Measurements from ENCODE around the gene FOLR2. TPM values are rescaled to one million over a fixed set of nuclear protein-coding genes. Genes with fewer than 3 reads are reported as not detected.

The FOLR2 gene
- total RNA-seq, 4 donors from 2014 or later = 7.3 to 70.3 (median 33.9) TPM

DNA sequence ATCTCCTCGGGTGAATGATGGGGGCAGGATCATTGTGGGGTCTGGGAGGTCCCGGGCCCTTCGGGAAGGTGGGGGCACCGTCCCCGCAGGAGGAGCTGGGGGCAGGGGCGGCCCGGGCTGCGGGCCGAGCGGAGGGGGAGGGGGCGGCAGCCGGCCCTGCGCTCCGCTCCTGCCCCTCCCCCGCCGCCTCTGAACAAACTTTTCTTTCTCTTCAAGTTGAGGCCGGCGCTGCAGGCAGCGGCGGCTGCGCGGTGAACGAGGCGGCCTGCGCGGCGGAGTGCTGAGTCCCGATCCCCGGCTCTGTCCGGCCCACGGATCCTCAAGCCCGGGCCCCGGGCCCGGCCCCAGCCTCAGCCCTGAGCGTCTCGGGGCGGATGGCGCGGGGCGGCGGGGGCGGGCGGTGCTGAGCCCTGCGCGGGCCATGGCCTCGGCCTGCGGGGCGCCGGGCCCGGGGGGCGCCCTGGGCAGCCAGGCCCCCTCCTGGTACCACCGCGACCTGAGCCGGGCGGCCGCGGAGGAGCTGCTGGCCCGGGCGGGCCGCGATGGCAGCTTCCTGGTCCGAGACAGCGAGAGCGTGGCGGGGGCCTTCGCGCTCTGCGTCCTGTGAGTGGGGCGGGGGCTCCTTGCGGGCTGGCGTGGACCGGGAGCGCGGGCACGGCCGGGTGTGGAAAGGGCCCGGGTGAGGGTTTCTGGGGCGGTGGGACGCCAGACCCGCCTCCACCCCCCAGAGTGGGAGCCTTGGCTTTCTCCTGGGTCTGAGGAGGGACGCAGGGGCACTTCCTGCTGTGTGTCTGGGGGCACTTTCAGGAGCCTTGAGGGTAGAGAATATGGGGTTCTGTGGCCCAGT is 8.2 kb downstream of the FOLR2 start, which contains the start of gene INPPL1:
TSS of gene INPPL1 (plus strand) at position 204 of the 847 bp plus-strand sequence. CDS start at position 422, 218 bp downstream.
- Histone ChIP-seq H3K4me1 (peaks cover 0 to 52% (median 19%) of the 10 kb centered on the region in 3 donors), H3K4me3 (peak within 1 kb of the TSS; percentile 88 to 95), H3K27ac (peak within 1 kb of the TSS; percentile 92 to 99 (median 94)), H3K9me3 (no peaks in the 10 kb centered on the region), H3K27me3 (no peaks in the 10 kb centered on the region), H3K36me3 (peaks cover 0 to 23% of the 10 kb centered on the region in 2 donors)
- WGBS, 2 donors (ENCODE audit: low coverage in 1 of 2) = no CpG with 5 or more reads among the region's 81 CpGs
- no peak for ATAC-seq
- TF ChIP-seq, protein P1, sequence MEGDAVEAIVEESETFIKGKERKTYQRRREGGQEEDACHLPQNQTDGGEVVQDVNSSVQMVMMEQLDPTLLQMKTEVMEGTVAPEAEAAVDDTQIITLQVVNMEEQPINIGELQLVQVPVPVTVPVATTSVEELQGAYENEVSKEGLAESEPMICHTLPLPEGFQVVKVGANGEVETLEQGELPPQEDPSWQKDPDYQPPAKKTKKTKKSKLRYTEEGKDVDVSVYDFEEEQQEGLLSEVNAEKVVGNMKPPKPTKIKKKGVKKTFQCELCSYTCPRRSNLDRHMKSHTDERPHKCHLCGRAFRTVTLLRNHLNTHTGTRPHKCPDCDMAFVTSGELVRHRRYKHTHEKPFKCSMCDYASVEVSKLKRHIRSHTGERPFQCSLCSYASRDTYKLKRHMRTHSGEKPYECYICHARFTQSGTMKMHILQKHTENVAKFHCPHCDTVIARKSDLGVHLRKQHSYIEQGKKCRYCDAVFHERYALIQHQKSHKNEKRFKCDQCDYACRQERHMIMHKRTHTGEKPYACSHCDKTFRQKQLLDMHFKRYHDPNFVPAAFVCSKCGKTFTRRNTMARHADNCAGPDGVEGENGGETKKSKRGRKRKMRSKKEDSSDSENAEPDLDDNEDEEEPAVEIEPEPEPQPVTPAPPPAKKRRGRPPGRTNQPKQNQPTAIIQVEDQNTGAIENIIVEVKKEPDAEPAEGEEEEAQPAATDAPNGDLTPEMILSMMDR (IDR thresholded peaks at IDR 0.05) = no peak
- no peak for TF ChIP-seq POLR2AphosphoS5 (IDR thresholded peaks at IDR 0.05)
- no peak for TF ChIP-seq EP300 (IDR thresholded peaks at IDR 0.05)
- no peak for TF ChIP-seq POLR2A (IDR thresholded peaks at IDR 0.05)

GRCh38 chr11:72225411-72225951 is 8.9 kb downstream of the FOLR2 start:
- no peak for ATAC-seq
- Histone ChIP-seq H3K4me3 (peak overlapping the region; percentile 88 to 95), H3K27ac (peak overlapping the region in 3 of 4 donors; percentile 92 to 99 (median 95)), H3K4me1 (peaks cover 0 to 52% (median 19%) of the 10 kb centered on the region in 3 donors), H3K36me3 (peaks cover 0 to 30% of the 10 kb centered on the region in 2 donors), H3K9me3 (no peaks in the 10 kb centered on the region), H3K27me3 (no peaks in the 10 kb centered on the region)
- WGBS, 2 donors (ENCODE audit: low coverage in 1 of 2) = 0 to 22% methylated on average over 5 to 6 of the region's 11 CpGs
- no peak for TF ChIP-seq POLR2A (IDR thresholded peaks at IDR 0.05)
- TF ChIP-seq POLR2AphosphoS5 (IDR thresholded peaks at IDR 0.05) = no peak
- TF ChIP-seq EP300 (IDR thresholded peaks at IDR 0.05) = no peak
- TF ChIP-seq, protein P1 (IDR thresholded peaks at IDR 0.05) = no peak

GRCh38 chr11:72226701-72227100 is 10.1 kb downstream of the FOLR2 start:
- ATAC-seq = no peak
- peak overlapping the region in 2 of 4 donors; percentile 12 to 92 for H3K27ac ChIP-seq
- 54 to 87% methylated on average over 3 to 4 of the region's 5 CpGs for WGBS, 2 donors (ENCODE audit: low coverage in 1 of 2)
- H3K4me3 ChIP-seq = no peak overlapping the region
- TF ChIP-seq EP300 (IDR thresholded peaks at IDR 0.05) (no peak), POLR2A (IDR thresholded peaks at IDR 0.05) (no peak), POLR2AphosphoS5 (IDR thresholded peaks at IDR 0.05) (no peak)
- TF ChIP-seq, protein P1 (IDR thresholded peaks at IDR 0.05) = no peak
- peaks cover 0 to 42% of the 10 kb centered on the region in 2 donors for H3K36me3 ChIP-seq
- H3K9me3 ChIP-seq = no peaks in the 10 kb centered on the region
- H3K27me3 ChIP-seq = no peaks in the 10 kb centered on the region
- H3K4me1 ChIP-seq = peaks cover 0 to 58% (median 19%) of the 10 kb centered on the region in 3 donors

GRCh38 chr11:72227316-72228228 is 11.0 kb downstream of the FOLR2 start:
- Histone ChIP-seq H3K4me1 (peaks cover 0 to 54% (median 17%) of the 10 kb centered on the region in 3 donors), H3K4me3 (no peak overlapping the region), H3K27me3 (no peaks in the 10 kb centered on the region), H3K27ac (peak overlapping the region in 3 of 4 donors; percentile 11 to 54 (median 34)), H3K9me3 (no peaks in the 10 kb centered on the region), H3K36me3 (peaks cover 0 to 51% of the 10 kb centered on the region in 2 donors)
- no peak for TF ChIP-seq POLR2A (IDR thresholded peaks at IDR 0.05)
- TF ChIP-seq EP300 (IDR thresholded peaks at IDR 0.05) = no peak
- TF ChIP-seq, protein P1 (IDR thresholded peaks at IDR 0.05) = no peak
- no peak for TF ChIP-seq POLR2AphosphoS5 (IDR thresholded peaks at IDR 0.05)
- WGBS, 2 donors (ENCODE audit: low coverage in 1 of 2) = 80 to 94% methylated on average over 3 to 4 of the region's 14 CpGs
- ATAC-seq = no peak

All from gastroesophageal sphincter (tissue), 4 donors.